Right lobe of liver (tissue), 6 donors: ENCODE measurements around the gene PKM. TPM values are rescaled to one million over a fixed set of nuclear protein-coding genes. Genes with fewer than 3 reads are reported as not detected.

Experiments used
- ATAC-seq, 4 donors: fragments of 200-7000 bp; cut with Tn5 transposase; one replicate each; pipeline ENCODE4 v1.9.1; 2020; ENCODE audit warnings: mild to moderate bottlenecking in 4 of 4, moderate library complexity in 4 of 4
- DNase-seq, 3 donors: peaks; one replicate each; pipeline ENCODE4 v3.0.0-alpha.2; 2020
- H3K27ac ChIP-seq, 3 donors: fragments of 200-600 bp; one replicate each; pipeline ENCODE4 v1.8.0; 2022
- H3K27me3 ChIP-seq, 2 donors: fragments of 200-600 bp; one replicate each; pipeline ENCODE4 v1.8.0; 2022
- H3K36me3 ChIP-seq, 4 donors: fragments of 200-600 bp; sonication (generic) in 1 of 4; one replicate each; pipeline versions ENCODE4 v1.5.1 to v1.8.0; 2017 to 2022; ENCODE audit warnings: control low read depth in 1 of 4
- H3K4me1 ChIP-seq, 4 donors: fragments of 200-600 bp; sonication (generic) in 1 of 4; one replicate each; pipeline versions ENCODE4 v1.5.1 to v1.8.0; 2017 to 2022; ENCODE audit warnings: control low read depth in 1 of 4
- H3K4me3 ChIP-seq, 3 donors: fragments of 200-600 bp; one replicate each; pipeline ENCODE4 v1.8.0; 2022
- H3K9me3 ChIP-seq, 4 donors: fragments of 200-600 bp; sonication (generic) in 1 of 4; one replicate each; pipeline versions ENCODE4 v1.5.1 to v1.8.0; 2017 to 2022; ENCODE audit warnings: control low read depth in 1 of 4
- CTCF ChIP-seq, 4 donors: fragments of 200-600 bp in 3 of 4; fragments of 450-650 bp in 1 of 4; IDR thresholded peaks; one replicate each; pipeline versions ENCODE4 v1.5.1 to v1.8.0; 2016 to 2022; ENCODE audit warnings: antibody characterized with exemption in 4 of 4, mild to moderate bottlenecking in 2 of 4
- POLR2A ChIP-seq: fragments of 450-650 bp; IDR thresholded peaks from one replicate; pipeline ENCODE4 v1.6.1; 2017; ENCODE audit warnings: antibody characterized with exemption, mild to moderate bottlenecking
- WGBS: methylation state at CpG from one replicate; pipeline ENCODE4 v1.1.6; 2018; ENCODE audit warnings: low coverage, low lambda C conversion rate; ENCODE audit not compliant: insufficient coverage; ENCODE audit errors: missing lambda C conversion rate; 5-methylcytosine and 5-hydroxymethylcytosine counted together
- intact Hi-C, 2 donors: fragments of 100-400 bp; cut with DNase I; formaldehyde crosslinking; loops; one replicate each; pipeline versions ENCODE4 v1.11.2 to v1.14.1; 2022
- total RNA-seq, 6 experiments: library from RNA; depleted of rRNA in 2 of 6; stranded (reverse); fragments of >200 nt in 2 of 6; fragmentation: NEBNext Ultra II Directional in 3 of 6; extraction: Animal tissue kit (Norgen Biotek cat#: 25700) in 3 of 6; gene quantifications; one replicate each; pipeline versions ENCODE4 v1.1.0 to v1.2.4, GENCODE V29; 2016 to 2023
- donor health status: DM: no; HTN: yes; CAD: no.
- donor health status: DM: no; HTN: no; CAD: no.
- donor health status: DM: no; HTN: no; CAD: no.
- donor health status: DM: no; HTN: yes; CAD: no.
- donor health status: DM: no; HTN: yes; CAD: no.

Gene PKM
- total RNA-seq, 6 experiments from 2014 or later = 18.4 to 106 (median 27.2) TPM

- Histone ChIP-seq H3K4me3 (no peak overlapping the region), H3K36me3 (peaks cover 0 to 4% (median under 1%) of the 10 kb centered on the region in 4 donors), H3K27ac (no peak overlapping the region), H3K4me1 (no peaks in the 10 kb centered on the region), H3K9me3 (no peaks in the 10 kb centered on the region), H3K27me3 (no peaks in the 10 kb centered on the region)
- WGBS = 100% methylated on average over 1 of the region's 1 CpG
- ATAC-seq (no peak), DNase-seq (no peak)
- TF ChIP-seq CTCF (IDR thresholded peaks at IDR 0.05) = no peak
- TF ChIP-seq POLR2A = no peak
- intact Hi-C loops = no loop called here
These were observed 17.5 kb upstream of the PKM start for GRCh38 chr15:72248514-72248913.

GRCh38 chr15:72242775-72243370 lies 11.9 kb upstream of the PKM start:
- Histone ChIP-seq H3K4me3 (no peak overlapping the region), H3K36me3 (peaks cover 0 to 8% (median 2%) of the 10 kb centered on the region in 4 donors), H3K9me3 (no peaks in the 10 kb centered on the region), H3K27ac (no peak overlapping the region), H3K4me1 (no peaks in the 10 kb centered on the region), H3K27me3 (no peaks in the 10 kb centered on the region)
- TF ChIP-seq CTCF (IDR thresholded peaks at IDR 0.05) (no peak), POLR2A (no peak)
- intact Hi-C loops = no loop called here
- DNase-seq = no peak
- ATAC-seq = no peak
- WGBS = 66% methylated on average over 2 of the region's 2 CpGs

- intact Hi-C loops = no loop called here
- Histone ChIP-seq H3K4me3 (no peak overlapping the region), H3K27ac (no peak overlapping the region), H3K36me3 (peaks cover 0 to 8% (median 2%) of the 10 kb centered on the region in 4 donors), H3K27me3 (no peaks in the 10 kb centered on the region), H3K4me1 (no peaks in the 10 kb centered on the region), H3K9me3 (no peaks in the 10 kb centered on the region)
- ATAC-seq (no peak), DNase-seq (no peak)
- no peak for TF ChIP-seq POLR2A
- no peak for TF ChIP-seq CTCF (IDR thresholded peaks at IDR 0.05)
These were observed 8.7 kb upstream of the PKM start for GRCh38 chr15:72239652-72240051.

- DNase-seq (no peak), ATAC-seq (no peak)
- no peak overlapping the region for H3K27ac ChIP-seq
- H3K27me3 ChIP-seq = no peaks in the 10 kb centered on the region
- intact Hi-C loops = no loop called here
- no peaks in the 10 kb centered on the region for H3K9me3 ChIP-seq
- H3K36me3 ChIP-seq = peaks cover 0 to 8% (median 2%) of the 10 kb centered on the region in 4 donors
- WGBS = 86% methylated on average over 1 of the region's 3 CpGs
- no peak overlapping the region for H3K4me3 ChIP-seq
- TF ChIP-seq POLR2A = no peak
- TF ChIP-seq CTCF (IDR thresholded peaks at IDR 0.05) = no peak
- H3K4me1 ChIP-seq = no peaks in the 10 kb centered on the region
These were observed 7.6 kb upstream of the PKM start for GRCh38 chr15:72238586-72238985.

- H3K27me3 ChIP-seq = no peaks in the 10 kb centered on the region
- intact Hi-C loops = no loop called here
- H3K4me3 ChIP-seq = no peak overlapping the region
- TF ChIP-seq POLR2A (no peak), CTCF (IDR thresholded peaks at IDR 0.05) (no peak)
- H3K27ac ChIP-seq = no peak overlapping the region
- H3K36me3 ChIP-seq = peaks cover 0 to 5% (median under 1%) of the 10 kb centered on the region in 4 donors
- ATAC-seq (no peak), DNase-seq (no peak)
- WGBS = no CpG with 5 or more reads among the region's 1 CpG
- H3K4me1 ChIP-seq = no peaks in the 10 kb centered on the region
- no peaks in the 10 kb centered on the region for H3K9me3 ChIP-seq
These were observed 6.8 kb upstream of the PKM start for GRCh38 chr15:72237853-72238224.
